Neuron (in vitro differentiated cells): ENCODE measurements around the gene SLC9A9.
A peak's percentile ranks its signal among the peaks of the same experiment; 100 is the strongest.
"Not testable (repeated sequence)": the region's sequence is repeated elsewhere in the genome, so short reads cannot be mapped to it uniquely, and the experiment has no call there.

Experiments
- H2AFZ ChIP-seq: one replicate; pipeline ENCODE4 v1.6.1; 2013; ENCODE audit warnings: low read depth, mild to moderate bottlenecking, inconsistent platforms, low read length, moderate library complexity
- H3K27me3 ChIP-seq: one replicate; pipeline ENCODE4 v1.6.1; 2013; ENCODE audit warnings: low read length; ENCODE audit not compliant: insufficient read depth
- H3K36me3 ChIP-seq: one replicate; pipeline ENCODE4 v1.6.1; 2013; ENCODE audit warnings: low read length; ENCODE audit not compliant: insufficient read depth
- H3K4me1 ChIP-seq: one replicate; pipeline ENCODE4 v1.6.1; 2013; ENCODE audit warnings: low read length; ENCODE audit not compliant: insufficient read depth
- H3K4me3 ChIP-seq: 2 replicates; pipeline ENCODE4 v1.5.1; 2013; ENCODE audit warnings: mild to moderate bottlenecking, low read length, moderate library complexity
- H3K9me3 ChIP-seq: one replicate; pipeline ENCODE4 v1.6.1; 2013; ENCODE audit warnings: low read length

SLC9A9 gene

GRCh38 chr3:143847787-143848631 is at the start of gene SLC9A9:
Gene SLC9A9, minus strand, starts transcription at chr3:143848468. Its CDS starts 146 bp downstream, at chr3:143848322.
- Histone ChIP-seq H3K9me3 (no peaks in the 10 kb centered on the region), H2AFZ (peak within 1 kb of the TSS; percentile 93), H3K36me3 (no peaks in the 10 kb centered on the region), H3K27me3 (no peaks in the 10 kb centered on the region), H3K4me3 (peak within 1 kb of the TSS; percentile 71), H3K4me1 (peaks cover 24% of the 10 kb centered on the region)

GRCh38 chr3:143897576-143898295 is 49.5 kb upstream of the SLC9A9 start:
- H3K36me3 ChIP-seq, result no peaks in the 10 kb centered on the region
- no peaks in the 10 kb centered on the region for H3K9me3 ChIP-seq
- H3K4me1 ChIP-seq, result peaks cover 26% of the 10 kb centered on the region
- no peak overlapping the region for H2AFZ ChIP-seq
- peak overlapping the region; percentile 2 for H3K4me3 ChIP-seq
- H3K27me3 ChIP-seq, result peaks cover 4% of the 10 kb centered on the region

- Histone ChIP-seq H3K4me3 (no peak overlapping the region), H3K36me3 (no peaks in the 10 kb centered on the region), H3K9me3 (no peaks in the 10 kb centered on the region), H3K4me1 (peaks cover 26% of the 10 kb centered on the region), H2AFZ (no peak overlapping the region), H3K27me3 (peaks cover 4% of the 10 kb centered on the region)
Observed at GRCh38 chr3:143896486-143896885, 48.2 kb upstream of the SLC9A9 start.

- Histone ChIP-seq H3K4me3 (no peak overlapping the region), H3K36me3 (no peaks in the 10 kb centered on the region), H2AFZ (no peak overlapping the region), H3K27me3 (peaks cover 4% of the 10 kb centered on the region), H3K9me3 (no peaks in the 10 kb centered on the region), H3K4me1 (peaks cover 26% of the 10 kb centered on the region)
Observed at GRCh38 chr3:143895805-143896204, 47.5 kb upstream of the SLC9A9 start.

GRCh38 chr3:143888846-143889245 is 40.6 kb upstream of the SLC9A9 start:
- no peak overlapping the region for H2AFZ ChIP-seq
- no peaks in the 10 kb centered on the region for H3K9me3 ChIP-seq
- no peaks in the 10 kb centered on the region for H3K36me3 ChIP-seq
- peaks cover 10% of the 10 kb centered on the region for H3K4me1 ChIP-seq
- H3K27me3 ChIP-seq, result no peaks in the 10 kb centered on the region
- H3K4me3 ChIP-seq, result no peak overlapping the region

GRCh38 chr3:143888166-143888565 is 39.9 kb upstream of the SLC9A9 start:
- H3K36me3 ChIP-seq, result no peaks in the 10 kb centered on the region
- no peaks in the 10 kb centered on the region for H3K9me3 ChIP-seq
- H3K27me3 ChIP-seq, result no peaks in the 10 kb centered on the region
- H2AFZ ChIP-seq, result no peak overlapping the region
- H3K4me1 ChIP-seq, result peaks cover 10% of the 10 kb centered on the region
- no peak overlapping the region for H3K4me3 ChIP-seq

GRCh38 chr3:143885780-143886427 is 37.6 kb upstream of the SLC9A9 start:
- Histone ChIP-seq H3K9me3 (no peaks in the 10 kb centered on the region), H3K4me3 (no peak overlapping the region), H3K4me1 (peaks cover 6% of the 10 kb centered on the region), H3K27me3 (no peaks in the 10 kb centered on the region), H2AFZ (no peak overlapping the region), H3K36me3 (no peaks in the 10 kb centered on the region)

- no peak overlapping the region for H3K4me3 ChIP-seq
- H2AFZ ChIP-seq, result no peak overlapping the region
- H3K4me1 ChIP-seq, result peaks cover 6% of the 10 kb centered on the region
- H3K36me3 ChIP-seq, result no peaks in the 10 kb centered on the region
- H3K9me3 ChIP-seq, result no peaks in the 10 kb centered on the region
- H3K27me3 ChIP-seq, result no peaks in the 10 kb centered on the region
Observed at GRCh38 chr3:143884861-143885260, 36.6 kb upstream of the SLC9A9 start.

GRCh38 chr3:143883151-143883550 is 34.9 kb upstream of the SLC9A9 start:
- Histone ChIP-seq H3K9me3 (no peaks in the 10 kb centered on the region), H2AFZ (no peak overlapping the region), H3K27me3 (no peaks in the 10 kb centered on the region), H3K4me1 (peaks cover 1% of the 10 kb centered on the region), H3K36me3 (no peaks in the 10 kb centered on the region), H3K4me3 (no peak overlapping the region)

- Histone ChIP-seq H3K4me3 (no peak overlapping the region), H3K4me1 (no peaks in the 10 kb centered on the region), H3K36me3 (no peaks in the 10 kb centered on the region), H2AFZ (no peak overlapping the region), H3K9me3 (no peaks in the 10 kb centered on the region), H3K27me3 (no peaks in the 10 kb centered on the region)
Observed at GRCh38 chr3:143881095-143881494, 32.8 kb upstream of the SLC9A9 start.

GRCh38 chr3:143875546-143875945 is 27.3 kb upstream of the SLC9A9 start:
- no peaks in the 10 kb centered on the region for H3K4me1 ChIP-seq
- H3K27me3 ChIP-seq, result no peaks in the 10 kb centered on the region
- no peak overlapping the region for H2AFZ ChIP-seq
- H3K4me3 ChIP-seq, result no peak overlapping the region
- H3K9me3 ChIP-seq, result no peaks in the 10 kb centered on the region
- H3K36me3 ChIP-seq, result no peaks in the 10 kb centered on the region

- H3K4me3 ChIP-seq, result not testable (repeated sequence)
Observed at GRCh38 chr3:143873553-143873952, 25.3 kb upstream of the SLC9A9 start.

GRCh38 chr3:143865302-143865701 is 17.0 kb upstream of the SLC9A9 start:
- Histone ChIP-seq H3K9me3 (no peaks in the 10 kb centered on the region), H2AFZ (no peak overlapping the region), H3K4me3 (no peak overlapping the region), H3K4me1 (no peaks in the 10 kb centered on the region), H3K36me3 (no peaks in the 10 kb centered on the region), H3K27me3 (no peaks in the 10 kb centered on the region)

More at GRCh38 chr3:143873553-143873952, 25.3 kb upstream of the SLC9A9 start:
- H2AFZ ChIP-seq, H3K36me3 ChIP-seq, H3K9me3 ChIP-seq, H3K4me1 ChIP-seq, H3K27me3 ChIP-seq: not testable (repeated sequence)
